ENCODE data around the gene ZCWPW1.
"Not testable (repeated sequence)": the region's sequence is repeated elsewhere in the genome, so short reads cannot be mapped to it uniquely, and the experiment has no call there.

Gene ZCWPW1

GRCh38 chr7:100456562-100456961, 28.1 kb upstream of the ZCWPW1 start:
- DNase-seq (ENCODE audit: low spot score): no peak

GRCh38 chr7:100455206-100455605, 26.7 kb upstream of the ZCWPW1 start:
- no peak for DNase-seq (ENCODE audit: low spot score)

GRCh38 chr7:100453854-100454253, 25.4 kb upstream of the ZCWPW1 start:
- DNase-seq (ENCODE audit: low spot score): not testable (repeated sequence)

GRCh38 chr7:100452513-100452912, 24.0 kb upstream of the ZCWPW1 start:
- DNase-seq (ENCODE audit: low spot score): no peak

- no peak for DNase-seq (ENCODE audit: low spot score)
Measured at GRCh38 chr7:100449190-100449795, 20.8 kb upstream of the ZCWPW1 start.

- not testable (repeated sequence) for DNase-seq (ENCODE audit: low spot score)
Measured at GRCh38 chr7:100447363-100447762, 18.9 kb upstream of the ZCWPW1 start.

GRCh38 chr7:100446040-100446439, 17.5 kb upstream of the ZCWPW1 start:
- no peak for DNase-seq (ENCODE audit: low spot score)

GRCh38 chr7:100444311-100445278, 16.1 kb upstream of the ZCWPW1 start:
- DNase-seq (ENCODE audit: low spot score): no peak

- no peak for DNase-seq (ENCODE audit: low spot score)
Measured at GRCh38 chr7:100443096-100443840, 14.8 kb upstream of the ZCWPW1 start.

GRCh38 chr7:100441641-100442535, 13.4 kb upstream of the ZCWPW1 start:
- no peak for DNase-seq (ENCODE audit: low spot score)

- DNase-seq (ENCODE audit: low spot score): not testable (repeated sequence)
Measured at GRCh38 chr7:100439244-100439643, 10.7 kb upstream of the ZCWPW1 start.

- DNase-seq (ENCODE audit: low spot score): not testable (repeated sequence)
Measured at GRCh38 chr7:100438731-100439130, 10.2 kb upstream of the ZCWPW1 start.

GRCh38 chr7:100438172-100438571, 9.7 kb upstream of the ZCWPW1 start:
- no peak for DNase-seq (ENCODE audit: low spot score)

GRCh38 chr7:100437150-100438100, 8.9 kb upstream of the ZCWPW1 start:
- DNase-seq (ENCODE audit: low spot score): no peak

- DNase-seq (ENCODE audit: low spot score): no peak
Measured at GRCh38 chr7:100435401-100436304, 7.2 kb upstream of the ZCWPW1 start.

GRCh38 chr7:100434297-100435144, 6.0 kb upstream of the ZCWPW1 start:
- DNase-seq (ENCODE audit: low spot score): no peak

- no peak for DNase-seq (ENCODE audit: low spot score)
Measured at GRCh38 chr7:100433592-100434296, 5.2 kb upstream of the ZCWPW1 start.

GRCh38 chr7:100433276-100433591, 4.7 kb upstream of the ZCWPW1 start:
- DNase-seq (ENCODE audit: low spot score): no peak
